ENCODE measurements around the gene ARNT2. TPM values are rescaled to one million over a fixed set of nuclear protein-coding genes. Genes with fewer than 3 reads are reported as not detected.

The ARNT2 gene
- total RNA-seq, 1 donor from 2014 or later: 35.7 TPM

DNA sequence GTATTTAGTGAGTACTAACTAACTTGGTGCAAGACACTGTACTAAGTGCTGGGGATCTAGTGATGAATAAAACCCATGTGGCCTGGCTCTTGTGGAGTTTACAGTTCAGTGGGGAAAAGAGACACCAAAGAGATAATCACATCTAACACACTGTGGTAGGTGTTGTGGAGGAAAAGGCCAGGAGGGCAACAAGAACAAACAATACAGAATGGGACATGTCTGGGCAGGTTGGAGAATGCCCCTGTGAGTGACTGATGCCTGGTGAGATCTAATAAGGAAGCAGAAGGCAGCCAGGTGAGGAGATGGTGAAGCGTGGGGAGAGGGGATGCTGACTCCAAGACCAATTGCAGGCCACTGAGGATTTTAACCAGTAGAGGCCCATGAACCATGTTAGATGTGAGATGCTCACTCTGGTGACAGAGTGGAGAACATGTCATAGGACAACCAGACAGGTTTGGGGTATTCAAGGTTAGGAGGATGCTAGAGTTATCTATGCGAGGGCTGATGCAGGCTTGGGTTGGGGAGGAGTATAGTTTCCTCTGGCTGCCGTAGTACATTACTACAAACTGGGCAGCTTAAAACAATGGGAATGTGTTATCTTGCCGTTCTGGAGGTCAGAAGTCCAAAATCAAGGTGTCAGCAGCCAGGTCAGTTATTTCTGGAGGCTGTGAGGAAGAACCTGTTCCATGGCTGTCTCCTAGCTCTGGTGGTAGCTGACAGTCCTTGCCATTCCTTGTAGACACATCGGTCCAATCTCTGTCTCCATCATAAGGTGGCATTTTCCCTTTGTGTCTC is 81.4 kb downstream of the ARNT2 start:
- TF ChIP-seq, protein P1, sequence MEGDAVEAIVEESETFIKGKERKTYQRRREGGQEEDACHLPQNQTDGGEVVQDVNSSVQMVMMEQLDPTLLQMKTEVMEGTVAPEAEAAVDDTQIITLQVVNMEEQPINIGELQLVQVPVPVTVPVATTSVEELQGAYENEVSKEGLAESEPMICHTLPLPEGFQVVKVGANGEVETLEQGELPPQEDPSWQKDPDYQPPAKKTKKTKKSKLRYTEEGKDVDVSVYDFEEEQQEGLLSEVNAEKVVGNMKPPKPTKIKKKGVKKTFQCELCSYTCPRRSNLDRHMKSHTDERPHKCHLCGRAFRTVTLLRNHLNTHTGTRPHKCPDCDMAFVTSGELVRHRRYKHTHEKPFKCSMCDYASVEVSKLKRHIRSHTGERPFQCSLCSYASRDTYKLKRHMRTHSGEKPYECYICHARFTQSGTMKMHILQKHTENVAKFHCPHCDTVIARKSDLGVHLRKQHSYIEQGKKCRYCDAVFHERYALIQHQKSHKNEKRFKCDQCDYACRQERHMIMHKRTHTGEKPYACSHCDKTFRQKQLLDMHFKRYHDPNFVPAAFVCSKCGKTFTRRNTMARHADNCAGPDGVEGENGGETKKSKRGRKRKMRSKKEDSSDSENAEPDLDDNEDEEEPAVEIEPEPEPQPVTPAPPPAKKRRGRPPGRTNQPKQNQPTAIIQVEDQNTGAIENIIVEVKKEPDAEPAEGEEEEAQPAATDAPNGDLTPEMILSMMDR (IDR thresholded peaks at IDR 0.05; ENCODE audit: partially characterized antibody, unreplicated experiment): no peak
- peaks cover 2% of the 10 kb centered on the region for H3K4me1 Mint-ChIP-seq (ENCODE audit: low read depth, unreplicated experiment)
- H3K27me3 Mint-ChIP-seq (ENCODE audit: unreplicated experiment): peaks cover 4% of the 10 kb centered on the region
- H3K36me3 Mint-ChIP-seq (ENCODE audit: unreplicated experiment): no peaks in the 10 kb centered on the region
- H3K9me3 Mint-ChIP-seq (ENCODE audit: unreplicated experiment): no peaks in the 10 kb centered on the region
- no peak overlapping the region for H3K27ac Mint-ChIP-seq (ENCODE audit: unreplicated experiment)
- DNase-seq: no peak
- no peak overlapping the region for H3K4me3 Mint-ChIP-seq (ENCODE audit: unreplicated experiment)

DNA sequence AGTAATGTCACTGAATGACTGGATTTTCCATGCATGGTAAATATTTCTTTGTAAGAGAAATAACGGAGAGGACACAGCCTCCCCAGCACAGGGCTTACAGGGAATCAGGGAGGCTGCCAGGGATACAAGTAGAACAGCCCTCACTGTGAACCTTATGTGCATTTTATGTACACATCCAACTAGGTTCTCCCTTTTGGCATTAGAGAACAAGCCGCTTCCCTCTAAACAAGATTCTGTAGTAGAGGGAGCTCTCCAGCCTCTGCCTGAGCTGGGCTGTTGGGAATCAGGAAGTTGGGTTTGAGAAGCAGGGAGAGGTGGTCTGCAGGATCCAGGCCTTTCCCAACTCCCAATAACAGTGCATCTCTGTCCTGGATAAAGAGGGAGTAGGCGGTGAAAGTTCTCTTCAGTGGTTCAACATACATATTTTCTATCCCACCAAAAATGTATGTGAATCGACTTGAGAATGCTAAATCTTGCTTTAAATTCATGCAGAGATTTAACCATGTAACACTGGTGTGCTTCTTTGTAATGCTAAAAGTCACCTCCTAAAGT is 83.7 kb downstream of the ARNT2 start:
- peaks cover 1% of the 10 kb centered on the region for H3K27me3 Mint-ChIP-seq (ENCODE audit: unreplicated experiment)
- DNase-seq: no peak
- H3K4me1 Mint-ChIP-seq (ENCODE audit: low read depth, unreplicated experiment): peaks cover 2% of the 10 kb centered on the region
- H3K4me3 Mint-ChIP-seq (ENCODE audit: unreplicated experiment): no peak overlapping the region
- H3K27ac Mint-ChIP-seq (ENCODE audit: unreplicated experiment): no peak overlapping the region
- peaks cover 1% of the 10 kb centered on the region for H3K9me3 Mint-ChIP-seq (ENCODE audit: unreplicated experiment)
- no peaks in the 10 kb centered on the region for H3K36me3 Mint-ChIP-seq (ENCODE audit: unreplicated experiment)
- TF ChIP-seq, protein P1 (IDR thresholded peaks at IDR 0.05; ENCODE audit: partially characterized antibody, unreplicated experiment): no peak

DNA sequence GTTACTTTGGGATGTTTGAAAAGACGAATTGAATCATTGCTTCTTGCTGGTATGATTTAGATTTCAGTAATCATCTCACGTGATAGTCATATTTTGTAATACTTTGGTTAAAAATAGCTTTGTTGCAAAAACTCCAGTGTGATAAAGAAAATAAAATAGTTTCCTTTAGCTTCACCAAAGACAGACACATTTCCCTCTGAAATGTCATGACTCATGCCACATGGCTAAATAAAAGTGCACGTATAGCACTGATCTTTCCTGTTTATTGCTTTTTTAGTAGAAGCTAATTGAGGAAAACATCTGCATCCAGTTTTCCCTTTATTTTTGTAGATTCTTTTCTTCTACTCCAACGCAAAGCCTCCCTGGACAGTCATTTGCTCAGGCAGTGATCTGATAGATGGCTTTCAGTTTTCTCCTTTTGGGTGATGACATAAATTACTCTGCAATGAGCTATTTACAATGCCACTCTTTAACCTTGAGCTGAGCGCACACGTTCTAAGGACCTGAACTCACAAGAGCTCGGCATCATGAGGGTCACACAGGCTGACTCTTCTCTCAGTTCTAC is 84.9 kb downstream of the ARNT2 start:
- DNase-seq: no peak
- TF ChIP-seq, protein P1 (IDR thresholded peaks at IDR 0.05; ENCODE audit: partially characterized antibody, unreplicated experiment): no peak
- Mint-ChIP-seq H3K9me3 (ENCODE audit: unreplicated experiment) (peaks cover 1% of the 10 kb centered on the region), H3K27ac (ENCODE audit: unreplicated experiment) (no peak overlapping the region), H3K4me1 (ENCODE audit: low read depth, unreplicated experiment) (peaks cover 5% of the 10 kb centered on the region), H3K36me3 (ENCODE audit: unreplicated experiment) (no peaks in the 10 kb centered on the region), H3K27me3 (ENCODE audit: unreplicated experiment) (peaks cover 1% of the 10 kb centered on the region), H3K4me3 (ENCODE audit: unreplicated experiment) (no peak overlapping the region)

DNA sequence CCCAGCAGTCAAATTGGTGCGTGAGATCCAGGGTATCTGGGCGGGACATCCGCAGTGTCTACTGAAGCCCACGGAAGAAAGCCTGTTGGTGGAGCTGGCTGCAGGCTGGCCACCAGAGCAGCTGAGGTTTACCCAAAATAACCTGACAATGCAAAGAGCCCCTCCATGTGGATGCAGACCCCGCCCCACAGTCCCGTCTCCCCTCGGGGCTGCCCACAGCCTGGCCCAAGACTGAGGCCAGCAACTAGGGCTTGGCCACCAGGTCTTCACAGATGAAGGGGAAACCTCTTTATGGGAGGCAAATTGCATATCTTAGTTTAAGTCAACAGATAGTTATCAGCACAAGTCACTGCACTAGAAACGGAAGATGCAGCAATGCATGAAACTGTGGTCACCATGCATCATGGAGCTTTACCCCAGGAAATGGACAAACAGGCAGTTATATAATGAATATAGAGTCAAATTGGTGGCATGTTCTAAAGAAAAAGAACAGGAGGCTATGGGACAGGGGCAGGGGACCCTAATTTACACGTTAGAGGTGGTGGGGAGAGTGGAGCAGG is 86.3 kb downstream of the ARNT2 start:
- H3K9me3 Mint-ChIP-seq (ENCODE audit: unreplicated experiment): peaks cover 1% of the 10 kb centered on the region
- H3K27me3 Mint-ChIP-seq (ENCODE audit: unreplicated experiment): peaks cover 1% of the 10 kb centered on the region
- H3K4me3 Mint-ChIP-seq (ENCODE audit: unreplicated experiment): no peak overlapping the region
- TF ChIP-seq, protein P1 (IDR thresholded peaks at IDR 0.05; ENCODE audit: partially characterized antibody, unreplicated experiment): no peak
- no peak overlapping the region for H3K27ac Mint-ChIP-seq (ENCODE audit: unreplicated experiment)
- H3K36me3 Mint-ChIP-seq (ENCODE audit: unreplicated experiment): no peaks in the 10 kb centered on the region
- no peak for DNase-seq
- H3K4me1 Mint-ChIP-seq (ENCODE audit: low read depth, unreplicated experiment): peaks cover 13% of the 10 kb centered on the region
